H9 (cell line): ENCODE measurements around the gene DYRK3. TPM values are rescaled to one million over a fixed set of nuclear protein-coding genes. Genes with fewer than 3 reads are reported as not detected.

Experiments
- DNase-seq: peaks from one replicate; pipeline ENCODE4 v3.0.0-alpha.2; 2017
- H2AFZ ChIP-seq: one replicate; pipeline ENCODE4 v1.6.1; 2013; ENCODE audit warnings: mild to moderate bottlenecking, low read length, control low read depth, moderate library complexity
- H2AK5ac ChIP-seq: 2 replicates; pipeline ENCODE4 v1.6.1; 2013; ENCODE audit warnings: low read length, control low read depth, mixed read lengths; ENCODE audit not compliant: insufficient read length
- H2BK120ac ChIP-seq: one replicate; pipeline ENCODE4 v1.6.1; 2013; ENCODE audit warnings: low read depth, mild to moderate bottlenecking, low read length, control low read depth, inconsistent platforms; ENCODE audit not compliant: poor library complexity, severe bottlenecking
- H2BK12ac ChIP-seq: 2 replicates; pipeline ENCODE4 v1.6.1; 2013; ENCODE audit warnings: low read length, control low read depth, mixed read lengths, low read depth; ENCODE audit not compliant: insufficient read length
- H2BK15ac ChIP-seq: 2 replicates; pipeline ENCODE4 v1.6.1; 2013; ENCODE audit warnings: low read depth, low read length, control low read depth
- H2BK20ac ChIP-seq: one replicate; pipeline ENCODE4 v1.6.1; 2013; ENCODE audit warnings: low read depth, mild to moderate bottlenecking, low read length, control low read depth, inconsistent platforms; ENCODE audit not compliant: poor library complexity, severe bottlenecking
- H2BK5ac ChIP-seq: 2 replicates; pipeline ENCODE4 v1.6.1; 2013; ENCODE audit warnings: low read length, control low read depth, mixed read lengths; ENCODE audit not compliant: insufficient read length
- H3K14ac ChIP-seq: 2 replicates; pipeline ENCODE4 v1.6.1; 2013; ENCODE audit warnings: low read length, control low read depth; ENCODE audit not compliant: insufficient read depth
- H3K18ac ChIP-seq: 2 replicates; pipeline ENCODE4 v1.6.1; 2013; ENCODE audit warnings: low read depth, mild to moderate bottlenecking, mixed read lengths, low read length, control low read depth; ENCODE audit not compliant: insufficient read length
- H3K23ac ChIP-seq: 2 replicates; pipeline ENCODE4 v1.6.1; 2013; ENCODE audit warnings: low read length, control low read depth, mixed read lengths, low read depth; ENCODE audit not compliant: insufficient read length
- H3K23me2 ChIP-seq: 2 replicates; pipeline ENCODE4 v1.6.1; 2013; ENCODE audit warnings: low read depth, mild to moderate bottlenecking, mixed read lengths, low read length, control low read depth; ENCODE audit not compliant: insufficient read length, poor library complexity, severe bottlenecking
- H3K27ac ChIP-seq: 2 replicates; pipeline ENCODE4 v1.5.1; 2013; ENCODE audit warnings: low read length, control low read depth, mixed read lengths, low read depth; ENCODE audit not compliant: insufficient read length
- H3K27me3 ChIP-seq: 2 replicates; pipeline ENCODE4 v1.6.1; 2013; ENCODE audit warnings: low read length, control low read depth, inconsistent platforms; ENCODE audit not compliant: insufficient read depth
- H3K4ac ChIP-seq: 2 replicates; pipeline ENCODE4 v1.6.1; 2013; ENCODE audit warnings: low read depth, mild to moderate bottlenecking, control low read depth, inconsistent platforms, low read length, moderate library complexity
- H3K4me1 ChIP-seq: 2 replicates; pipeline ENCODE4 v1.6.1; 2013; ENCODE audit warnings: low read length, control low read depth, inconsistent platforms; ENCODE audit not compliant: insufficient read depth
- H3K4me2 ChIP-seq: 2 replicates; pipeline ENCODE4 v1.6.1; 2013; ENCODE audit warnings: low read length, control low read depth, mixed read lengths; ENCODE audit not compliant: insufficient read length, insufficient read depth
- H3K56ac ChIP-seq: 2 replicates; pipeline ENCODE4 v1.6.1; 2013; ENCODE audit warnings: low read depth, mild to moderate bottlenecking, mixed read lengths, low read length, control low read depth; ENCODE audit not compliant: insufficient read length
- H3K79me1 ChIP-seq: 2 replicates; pipeline ENCODE4 v1.6.1; 2013; ENCODE audit warnings: low read depth, mild to moderate bottlenecking, moderate library complexity, low read length, control low read depth, inconsistent platforms; ENCODE audit not compliant: insufficient read depth, poor library complexity, severe bottlenecking
- H3K79me2 ChIP-seq: 2 replicates; pipeline ENCODE4 v1.6.1; 2013; ENCODE audit warnings: low read length, control low read depth, inconsistent platforms; ENCODE audit not compliant: insufficient read depth
- H3K9ac ChIP-seq: 2 replicates; pipeline ENCODE4 v1.6.1; 2013; ENCODE audit warnings: low read length, control low read depth, mixed read lengths; ENCODE audit not compliant: insufficient read length; ENCODE audit errors: extremely low read depth
- H3K9me3 ChIP-seq: one replicate; pipeline ENCODE4 v1.6.1; 2013; ENCODE audit warnings: low read depth, low read length, inconsistent platforms; ENCODE audit not compliant: control insufficient read depth
- H3T11ph ChIP-seq: one replicate; pipeline ENCODE4 v1.6.1; 2013; ENCODE audit warnings: mild to moderate bottlenecking, low read length, control low read depth, inconsistent platforms
- H4K20me1 ChIP-seq: one replicate; pipeline ENCODE4 v1.6.1; 2013; ENCODE audit not compliant: control insufficient read depth, insufficient read length, insufficient read depth
- H4K5ac ChIP-seq: 2 replicates; pipeline ENCODE4 v1.6.1; 2013; ENCODE audit warnings: low read depth, mild to moderate bottlenecking, mixed read lengths, low read length, control low read depth; ENCODE audit not compliant: insufficient read length
- H4K8ac ChIP-seq: replicated peaks from 2 replicates; pipeline ENCODE4 v1.6.1; 2013; ENCODE audit warnings: low read length, control low read depth, mixed read lengths, low read depth; ENCODE audit not compliant: insufficient read length
- H4K91ac ChIP-seq: 2 replicates; pipeline ENCODE4 v1.6.1; 2013; ENCODE audit warnings: low read depth, mild to moderate bottlenecking, moderate library complexity, mixed read lengths, low read length, control low read depth; ENCODE audit not compliant: insufficient read length
- H3K27ac Mint-ChIP-seq, 3 experiments: 2 replicates in 2 of 3; 3 replicates in 1 of 3; pipeline ENCODE4 v1.8.0; 2020 to 2021; ENCODE audit warnings: mixed read lengths in 3 of 3, mild to moderate bottlenecking in 1 of 3, moderate library complexity in 1 of 3
- H3K27me3 Mint-ChIP-seq: 2 replicates; pipeline ENCODE4 v1.8.0; 2021; ENCODE audit warnings: low read depth, mild to moderate bottlenecking, moderate library complexity, mixed read lengths
- H3K36me3 Mint-ChIP-seq, 3 experiments: 2 replicates in 2 of 3; 3 replicates in 1 of 3; pipeline ENCODE4 v1.8.0; 2020 to 2021; ENCODE audit warnings: low read depth in 3 of 3, mixed read lengths in 3 of 3; ENCODE audit not compliant: insufficient read depth in 1 of 3
- H3K4me1 Mint-ChIP-seq, 2 experiments: 2 replicates each; pipeline ENCODE4 v1.8.0; 2020; ENCODE audit warnings: mixed read lengths in 2 of 2
- H3K4me3 Mint-ChIP-seq, 2 experiments: 2 replicates in 1 of 2; 3 replicates in 1 of 2; pipeline ENCODE4 v1.8.0; 2020 to 2021; ENCODE audit warnings: mild to moderate bottlenecking in 2 of 2, mixed read lengths in 2 of 2, moderate library complexity in 1 of 2
- H3K9me3 Mint-ChIP-seq, 2 experiments: 2 replicates in 1 of 2; 3 replicates in 1 of 2; pipeline ENCODE4 v1.8.0; 2020; ENCODE audit warnings: mild to moderate bottlenecking in 2 of 2, mixed read lengths in 2 of 2, moderate library complexity in 1 of 2
- WGBS: extraction: QIAGEN DNeasy Blood & Tissue Kit; methylation state at CpG from one replicate; pipeline ENCODE4 v1.1.7; 2013; ENCODE audit warnings: missing lambda C conversion rate, low lambda C conversion rate, mixed read lengths; ENCODE audit not compliant: insufficient read length; ENCODE audit errors: extremely low coverage; 5-methylcytosine and 5-hydroxymethylcytosine counted together
- total RNA-seq: library from RNA; stranded (reverse); gene quantifications from 2 replicates; pipeline ENCODE4 v1.2.1, GENCODE V29; 2021
- TF ChIP-seq, protein P1 (sequence below): fragments of 200-600 bp; sonication (generic); conservative IDR thresholded peaks from 3 replicates; pipeline ENCODE4 v1.8.0; 2021; ENCODE audit warnings: antibody characterized with exemption, mild to moderate bottlenecking

DYRK3 gene
- total RNA-seq, 1 experiment from 2014 or later: 4.7 TPM

- H4K8ac ChIP-seq: no peak within 1 kb of the TSS
- H3K4me3 Mint-ChIP-seq: peak within 1 kb of the TSS; percentile 93 to 96
- DNase-seq: peak; percentile 85
- H3K4me1 Mint-ChIP-seq: peaks cover 42 to 48% of the 10 kb centered on the region in 2 experiments
- H2BK15ac ChIP-seq: no peak within 1 kb of the TSS
- H3K4ac ChIP-seq: no peak within 1 kb of the TSS
- no peak within 1 kb of the TSS for H2BK120ac ChIP-seq
- H2BK12ac ChIP-seq: no peak within 1 kb of the TSS
- no peak within 1 kb of the TSS for H3K27ac ChIP-seq
- H2AK5ac ChIP-seq: no peak within 1 kb of the TSS
- peaks cover 0 to 2% of the 10 kb centered on the region in 2 experiments; a peak in 1 of 5 replicates for H3K9me3 Mint-ChIP-seq
- H4K20me1 ChIP-seq: no peaks in the 10 kb centered on the region
- no peak within 1 kb of the TSS for H3T11ph ChIP-seq
- no peak within 1 kb of the TSS for H2BK5ac ChIP-seq
- peak within 1 kb of the TSS; percentile 68 for H3K18ac ChIP-seq
- no peaks in the 10 kb centered on the region for H3K9me3 ChIP-seq
- H3K36me3 Mint-ChIP-seq: peaks cover 0 to 2% (median 0%) of the 10 kb centered on the region in 3 experiments; a peak in 1 of 7 replicates
- H3K4me2 ChIP-seq: peak within 1 kb of the TSS; percentile 78
- peaks cover 23% of the 10 kb centered on the region for H3K27me3 ChIP-seq
- peaks cover 73% of the 10 kb centered on the region for H3K27me3 Mint-ChIP-seq
- H3K9ac ChIP-seq: peak within 1 kb of the TSS; percentile 77
- no peak within 1 kb of the TSS for H3K56ac ChIP-seq
- no peak within 1 kb of the TSS for H3K23ac ChIP-seq
- no peak within 1 kb of the TSS for H2AFZ ChIP-seq
- peaks cover 15% of the 10 kb centered on the region for H3K23me2 ChIP-seq
- TF ChIP-seq, protein P1, sequence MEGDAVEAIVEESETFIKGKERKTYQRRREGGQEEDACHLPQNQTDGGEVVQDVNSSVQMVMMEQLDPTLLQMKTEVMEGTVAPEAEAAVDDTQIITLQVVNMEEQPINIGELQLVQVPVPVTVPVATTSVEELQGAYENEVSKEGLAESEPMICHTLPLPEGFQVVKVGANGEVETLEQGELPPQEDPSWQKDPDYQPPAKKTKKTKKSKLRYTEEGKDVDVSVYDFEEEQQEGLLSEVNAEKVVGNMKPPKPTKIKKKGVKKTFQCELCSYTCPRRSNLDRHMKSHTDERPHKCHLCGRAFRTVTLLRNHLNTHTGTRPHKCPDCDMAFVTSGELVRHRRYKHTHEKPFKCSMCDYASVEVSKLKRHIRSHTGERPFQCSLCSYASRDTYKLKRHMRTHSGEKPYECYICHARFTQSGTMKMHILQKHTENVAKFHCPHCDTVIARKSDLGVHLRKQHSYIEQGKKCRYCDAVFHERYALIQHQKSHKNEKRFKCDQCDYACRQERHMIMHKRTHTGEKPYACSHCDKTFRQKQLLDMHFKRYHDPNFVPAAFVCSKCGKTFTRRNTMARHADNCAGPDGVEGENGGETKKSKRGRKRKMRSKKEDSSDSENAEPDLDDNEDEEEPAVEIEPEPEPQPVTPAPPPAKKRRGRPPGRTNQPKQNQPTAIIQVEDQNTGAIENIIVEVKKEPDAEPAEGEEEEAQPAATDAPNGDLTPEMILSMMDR: no peak
- H3K4me1 ChIP-seq: peaks cover 13% of the 10 kb centered on the region; the same call in 1 of the 2 replicates
- no CpG with 5 or more reads among the region's 82 CpGs for WGBS
- peak within 1 kb of the TSS; percentile 45 for H3K14ac ChIP-seq
- no peak within 1 kb of the TSS for H2BK20ac ChIP-seq
- H3K27ac Mint-ChIP-seq: peak within 1 kb of the TSS in 2 of 3 experiments; percentile 59 to 95; a peak in 2 of 7 replicates
- H3K79me1 ChIP-seq: no peaks in the 10 kb centered on the region
- H3K79me2 ChIP-seq: peaks cover 2% of the 10 kb centered on the region; the same call in 1 of the 2 replicates
- no peak within 1 kb of the TSS for H4K5ac ChIP-seq
- H4K91ac ChIP-seq: no peak within 1 kb of the TSS
These were observed 49.4 kb downstream of the DYRK3 start, which contains the start of gene MAPKAPK2 for GRCh38 chr1:206684478-206685333. MAPKAPK2 (plus strand) TSS chr1:206684905; CDS start chr1:206685230, 325 bp downstream.
